Gastrocnemius medialis (tissue), 4 donors: ENCODE measurements around the gene FASN. TPM values are rescaled to one million over a fixed set of nuclear protein-coding genes. Genes with fewer than 3 reads are reported as not detected.

ENCODE experiments used
- ATAC-seq, 2 donors: fragments of 150-250 bp; one replicate each; pipeline ENCODE4 v1.9.1; 2016
- DNase-seq, 2 donors: peaks; one replicate each; pipeline ENCODE4 v3.0.0-alpha.2; 2019
- H3K27ac ChIP-seq, 4 donors: fragments of 200-600 bp; sonication (generic); 1 replicate in 1 of 4; 2 replicates in 3 of 4; pipeline ENCODE4 v1.5.1; 2016 to 2018; ENCODE audit warnings: mild to moderate bottlenecking in 2 of 4, moderate library complexity in 1 of 4
- H3K27me3 ChIP-seq, 3 donors: fragments of 200-600 bp; sonication (generic) in 2 of 3; 1 replicate in 1 of 3; 2 replicates in 2 of 3; pipeline versions ENCODE4 v1.5.1 to v1.6.0; 2016 to 2019; ENCODE audit warnings: mild to moderate bottlenecking in 1 of 3, moderate library complexity in 1 of 3
- H3K36me3 ChIP-seq, 2 donors: fragments of 200-600 bp; sonication (generic) in 1 of 2; one replicate each; pipeline ENCODE4 v1.5.1; 2017 to 2018
- H3K4me1 ChIP-seq, 2 donors: fragments of 200-600 bp; sonication (generic) in 1 of 2; one replicate each; pipeline ENCODE4 v1.5.1; 2016 to 2017; ENCODE audit warnings: mild to moderate bottlenecking in 2 of 2
- H3K4me3 ChIP-seq, 4 donors: fragments of 200-600 bp; sonication (generic) in 3 of 4; 1 replicate in 1 of 4; 2 replicates in 3 of 4; pipeline ENCODE4 v1.5.1; 2016 to 2019; ENCODE audit warnings: mild to moderate bottlenecking in 2 of 4
- H3K9me3 ChIP-seq, 3 donors: fragments of 200-600 bp; sonication (generic) in 2 of 3; 1 replicate in 1 of 3; 2 replicates in 2 of 3; pipeline ENCODE4 v1.5.1; 2016 to 2019
- CTCF ChIP-seq, 5 experiments: fragments of 450-650 bp in 3 of 5; fragments of 200-600 bp in 2 of 5; sonication (generic) in 2 of 5; IDR thresholded peaks in 4 of 5; conservative IDR thresholded peaks in 1 of 5; 1 replicate in 4 of 5; 2 replicates in 1 of 5; pipeline ENCODE4 v1.5.1; 2016 to 2019; ENCODE audit warnings: antibody characterized with exemption in 5 of 5, mild to moderate bottlenecking in 3 of 5, moderate library complexity in 3 of 5
- POLR2A ChIP-seq, 2 donors: fragments of 450-650 bp; IDR thresholded peaks; one replicate each; pipeline ENCODE4 v1.6.1; 2017; ENCODE audit warnings: antibody characterized with exemption in 2 of 2, mild to moderate bottlenecking in 2 of 2, moderate library complexity in 2 of 2
- in situ Hi-C, 4 donors: fragments of 200-750 bp; cut with MboI; loops; one replicate each; pipeline versions ENCODE4 v1.15.0 to v1.8.0; 2017; ENCODE audit warnings: low sequenced_read_pairs in 4 of 4
- intact Hi-C: fragments of 100-400 bp; cut with DNase I; formaldehyde crosslinking; loops from one replicate; pipeline ENCODE4 v1.15.1; 2023; ENCODE audit warnings: low total_unique reads
- total RNA-seq, 4 donors: library from RNA; depleted of rRNA; stranded (reverse); fragments of >200 nt; gene quantifications; one replicate each; pipeline versions ENCODE4 v1.1.0 to v1.2.3, GENCODE V29; 2016

FASN gene
- total RNA-seq, 4 donors from 2014 or later = 16.3 to 34.5 (median 26.3) TPM

GRCh38 chr17:82055965-82056728 is 41.9 kb downstream of the FASN start:
- H3K9me3 ChIP-seq = no peaks in the 10 kb centered on the region
- in situ Hi-C loops (no loop called here), intact Hi-C loops (no loop called here)
- H3K27ac ChIP-seq = no peak overlapping the region
- peaks cover 0 to 74% of the 10 kb centered on the region in 2 donors for H3K36me3 ChIP-seq
- peaks cover 10 to 17% of the 10 kb centered on the region in 2 donors for H3K4me1 ChIP-seq
- no peaks in the 10 kb centered on the region for H3K27me3 ChIP-seq
- ATAC-seq = no peak
- TF ChIP-seq POLR2A (IDR thresholded peaks at IDR 0.05) (no peak), CTCF (IDR thresholded peaks at IDR 0.05 in 4 of 5, conservative IDR thresholded peaks at IDR 0.05 in 1 of 5) (no peak)
- DNase-seq = no peak
- no peak overlapping the region for H3K4me3 ChIP-seq

GRCh38 chr17:82055023-82055964 is 42.7 kb downstream of the FASN start:
- no peak for ATAC-seq
- Histone ChIP-seq H3K27ac (no peak overlapping the region), H3K4me3 (no peak overlapping the region), H3K4me1 (peaks cover 17 to 24% of the 10 kb centered on the region in 2 donors), H3K36me3 (peaks cover 0 to 66% of the 10 kb centered on the region in 2 donors), H3K9me3 (no peaks in the 10 kb centered on the region), H3K27me3 (no peaks in the 10 kb centered on the region)
- intact Hi-C loops (no loop called here), in situ Hi-C loops (no loop called here)
- TF ChIP-seq CTCF (IDR thresholded peaks at IDR 0.05 in 4 of 5, conservative IDR thresholded peaks at IDR 0.05 in 1 of 5) = no peak
- DNase-seq = no peak

GRCh38 chr17:82054351-82055022 is 43.5 kb downstream of the FASN start:
- Histone ChIP-seq H3K27ac (no peak overlapping the region), H3K27me3 (no peaks in the 10 kb centered on the region), H3K4me3 (no peak overlapping the region), H3K36me3 (peaks cover 0 to 66% of the 10 kb centered on the region in 2 donors), H3K9me3 (no peaks in the 10 kb centered on the region), H3K4me1 (peaks cover 22 to 29% of the 10 kb centered on the region in 2 donors)
- ATAC-seq (no peak), DNase-seq (no peak)
- intact Hi-C loops = loop anchor here (5.0 kb wide), 1 partner anchor 43 kb away; the partner anchor contains the start of gene FASN
- TF ChIP-seq POLR2A (IDR thresholded peaks at IDR 0.05) (no peak), CTCF (IDR thresholded peaks at IDR 0.05 in 4 of 5, conservative IDR thresholded peaks at IDR 0.05 in 1 of 5) (no peak)
- in situ Hi-C loops = no loop called here

- TF ChIP-seq POLR2A (IDR thresholded peaks at IDR 0.05) = no peak
- TF ChIP-seq CTCF (IDR thresholded peaks at IDR 0.05 in 4 of 5, conservative IDR thresholded peaks at IDR 0.05 in 1 of 5) = no peak
- in situ Hi-C loops (no loop called here), intact Hi-C loops (loop anchor here (5.0 kb wide), 1 partner anchor 44 kb away; the partner anchor contains the start of gene FASN)
- Histone ChIP-seq H3K36me3 (peaks cover 0 to 67% of the 10 kb centered on the region in 2 donors), H3K4me1 (peaks cover 22 to 29% of the 10 kb centered on the region in 2 donors), H3K27me3 (no peaks in the 10 kb centered on the region), H3K27ac (no peak overlapping the region), H3K9me3 (no peaks in the 10 kb centered on the region), H3K4me3 (peak overlapping the region in 1 of 4 donors; percentile 66)
- DNase-seq (no peak), ATAC-seq (no peak)
Observed at GRCh38 chr17:82053556-82054263, 44.3 kb downstream of the FASN start.
